Measurements from ENCODE around the gene CYBA.
A peak's percentile ranks its signal among the peaks of the same experiment; 100 is the strongest.
"Not testable (repeated sequence)": the region's sequence is repeated elsewhere in the genome, so short reads cannot be mapped to it uniquely, and the experiment has no call there.

CYBA gene

DNA sequence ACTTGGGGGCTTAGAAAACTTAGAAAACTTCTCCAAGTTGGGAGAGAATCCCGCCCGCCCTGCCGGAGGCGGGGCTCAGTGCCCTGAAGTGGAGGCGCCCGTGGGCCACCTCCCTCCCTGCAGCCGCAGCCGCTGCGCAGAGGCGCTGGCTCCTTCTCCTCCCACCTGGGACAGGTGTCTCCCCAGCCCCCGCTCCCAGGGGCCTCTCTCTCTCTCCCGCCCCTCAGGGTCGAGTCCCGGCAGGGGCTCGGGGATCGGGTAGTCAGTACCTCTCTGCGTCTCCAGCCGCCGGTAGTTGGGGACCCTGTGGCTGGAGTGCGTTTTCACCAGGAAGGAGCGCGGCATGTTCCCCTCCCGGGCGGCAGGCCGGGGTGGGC is 35.2 kb upstream of the CYBA start:
- DNase-seq = peak; percentile 50 to 70 (median 52)

DNA sequence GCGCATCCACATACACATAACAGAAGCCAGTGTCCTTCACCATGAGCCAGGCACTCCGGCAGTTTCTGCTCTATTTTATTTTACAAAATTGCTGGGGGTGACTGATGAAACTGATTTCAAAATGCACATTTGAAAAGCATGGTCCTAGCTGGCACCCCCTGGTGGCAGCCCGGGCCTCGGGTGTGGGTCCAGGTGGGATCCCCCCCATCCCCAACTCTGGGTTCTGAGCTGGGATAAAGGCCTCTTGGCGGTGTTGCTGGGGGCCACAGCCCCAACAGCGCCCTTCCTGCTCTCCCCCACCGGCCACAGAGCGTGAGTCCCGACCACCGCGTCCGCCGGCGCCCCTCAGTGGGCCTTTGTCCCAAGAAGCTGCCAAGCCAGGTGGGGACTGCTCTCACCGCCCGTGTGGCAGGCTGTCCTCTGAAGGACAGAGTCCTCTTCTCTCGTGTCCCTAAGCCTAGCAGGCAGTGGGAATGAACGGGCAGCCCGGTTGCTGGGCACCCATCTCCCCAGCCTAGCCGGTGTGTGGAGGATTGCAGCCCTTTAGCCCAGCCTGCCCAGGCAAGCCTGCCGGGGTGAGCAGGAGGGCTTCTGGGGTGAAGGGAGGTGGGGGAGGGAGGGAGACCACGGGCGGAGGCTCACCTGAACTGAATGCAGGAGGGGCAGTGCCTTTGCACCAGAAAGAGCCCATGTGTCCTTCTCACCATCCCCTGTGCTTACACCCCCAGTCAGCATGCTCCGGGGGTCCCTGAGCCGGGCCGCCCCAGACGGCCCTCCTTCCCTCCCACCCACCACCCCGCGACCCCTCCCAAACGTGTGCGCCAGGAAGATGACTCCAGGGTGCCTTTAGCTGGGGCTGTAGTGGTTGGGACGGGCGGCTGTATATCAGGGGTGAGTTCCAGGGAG is 34.6 kb upstream of the CYBA start:
- DNase-seq = peak; percentile 85 to 91 (median 90)

DNA sequence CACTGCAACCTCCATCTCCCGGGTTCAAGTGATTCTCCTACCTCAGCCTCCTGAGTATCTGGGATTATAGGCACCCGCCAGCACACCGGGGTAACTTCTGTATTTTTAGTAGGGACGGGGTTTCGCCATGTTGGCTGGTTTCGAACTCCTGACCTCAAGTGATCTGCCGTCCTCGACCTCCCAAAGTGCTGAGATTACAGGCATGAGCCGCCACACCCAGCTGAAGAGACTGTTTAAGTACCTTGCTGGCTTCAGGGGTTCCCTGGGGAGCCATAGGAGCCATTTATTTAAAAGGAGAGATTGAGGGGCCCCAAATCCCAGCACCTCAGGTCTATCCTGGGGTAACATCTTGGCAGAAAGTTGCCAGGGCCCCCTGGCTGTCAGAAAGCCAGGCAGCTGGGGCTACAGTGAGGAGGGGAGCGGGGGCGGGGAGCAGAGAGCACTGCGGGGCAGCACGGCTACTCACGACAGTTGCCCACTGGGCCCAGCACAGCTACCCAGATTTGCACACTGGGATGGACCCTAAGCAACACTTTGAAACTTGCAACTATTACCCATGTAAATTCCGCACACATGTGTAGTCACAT is 33.8 kb upstream of the CYBA start:
- no peak for DNase-seq

DNA sequence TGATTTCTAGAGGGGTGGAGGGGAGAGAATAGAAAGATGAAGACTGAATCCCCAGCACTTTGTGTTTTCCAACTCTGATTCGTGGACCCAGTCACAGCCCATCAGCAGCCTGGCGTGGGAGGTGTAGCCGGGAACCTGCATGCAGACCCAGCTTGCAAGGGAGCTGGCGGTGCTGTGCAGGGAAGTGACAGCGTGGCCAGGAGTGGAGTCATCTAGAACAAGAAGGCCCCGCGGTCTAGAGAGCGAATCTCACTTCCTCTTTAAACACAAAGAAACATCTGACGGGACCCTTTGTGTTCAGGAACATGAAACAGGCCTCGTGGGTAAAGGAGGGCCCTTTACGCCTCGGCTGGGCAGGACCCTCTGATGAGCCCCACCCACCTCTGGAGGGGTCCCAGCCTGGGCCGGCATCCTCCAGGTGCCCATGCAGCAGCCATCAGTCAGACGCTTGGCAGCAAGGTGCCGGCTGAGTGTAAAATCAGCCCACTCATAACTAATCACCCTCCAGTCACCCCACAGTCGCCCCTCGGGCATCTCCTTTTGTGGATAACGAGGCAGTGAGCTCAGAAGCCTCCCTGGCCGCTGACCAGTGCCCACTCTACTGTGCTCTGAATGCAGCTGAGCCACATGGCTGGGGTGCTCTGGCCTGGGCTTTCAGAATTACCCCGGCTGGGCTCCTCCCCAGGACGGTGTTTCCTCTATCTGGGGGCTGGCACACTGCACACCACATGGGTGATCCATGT is 31.0 kb upstream of the CYBA start:
- peak; percentile 93 to 95 (median 93) for DNase-seq

DNA sequence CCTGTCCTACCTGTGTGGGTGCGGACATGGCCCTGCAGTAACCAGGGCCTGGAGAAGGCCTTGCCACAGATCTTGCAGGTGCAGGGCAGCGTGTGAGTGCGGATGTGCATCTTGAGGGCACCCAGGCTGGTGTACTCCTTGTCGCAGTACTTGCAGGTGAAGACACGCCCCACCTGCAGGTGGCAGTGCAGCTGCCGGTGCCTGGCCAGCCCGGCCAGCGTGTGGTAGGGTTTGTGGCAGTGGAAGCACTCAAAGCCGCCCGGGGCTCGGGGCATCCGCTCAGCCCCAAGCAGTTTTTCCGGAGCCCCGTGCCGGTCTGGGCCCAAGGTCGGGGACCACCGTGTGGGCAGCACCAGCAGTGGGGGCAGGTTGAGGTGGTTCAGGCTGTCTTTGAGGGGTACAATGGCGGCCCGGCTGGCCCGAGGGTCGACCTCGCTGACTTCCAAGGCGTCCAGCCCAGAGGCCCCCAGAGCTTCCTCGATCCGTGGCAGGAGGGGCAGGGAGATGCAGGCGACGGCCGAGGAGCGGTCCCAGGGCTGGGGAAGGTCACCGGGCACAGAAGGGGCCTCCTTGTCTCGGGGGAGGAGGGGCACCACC is 30.3 kb upstream of the CYBA start:
- DNase-seq = no peak

DNA sequence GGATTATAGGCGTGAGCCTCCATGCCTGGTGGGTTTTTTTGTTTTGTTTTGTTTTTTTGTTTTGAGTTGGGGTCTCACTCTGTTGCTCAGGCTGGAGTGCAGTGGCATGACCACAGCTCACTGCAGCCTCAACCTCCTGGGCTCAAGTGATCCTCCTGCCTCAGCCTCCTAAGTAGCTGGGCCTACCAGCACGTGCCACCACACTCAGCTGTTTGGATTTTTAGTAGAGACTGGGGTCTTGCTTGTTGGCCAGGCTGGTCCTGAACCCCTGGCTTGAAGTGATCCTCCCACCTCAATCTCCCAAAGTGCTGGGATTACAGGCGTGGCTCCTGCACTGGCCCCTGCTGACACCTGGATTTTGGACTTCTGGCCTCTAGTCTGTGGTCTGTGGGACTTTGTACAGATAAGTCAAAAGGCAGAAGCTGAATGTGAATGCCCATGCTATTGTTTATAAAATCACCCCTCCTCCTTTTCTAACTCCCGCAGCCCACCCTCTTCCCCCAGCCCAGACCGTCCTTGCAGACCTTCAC is 29.8 kb upstream of the CYBA start:
- no peak for DNase-seq

DNA sequence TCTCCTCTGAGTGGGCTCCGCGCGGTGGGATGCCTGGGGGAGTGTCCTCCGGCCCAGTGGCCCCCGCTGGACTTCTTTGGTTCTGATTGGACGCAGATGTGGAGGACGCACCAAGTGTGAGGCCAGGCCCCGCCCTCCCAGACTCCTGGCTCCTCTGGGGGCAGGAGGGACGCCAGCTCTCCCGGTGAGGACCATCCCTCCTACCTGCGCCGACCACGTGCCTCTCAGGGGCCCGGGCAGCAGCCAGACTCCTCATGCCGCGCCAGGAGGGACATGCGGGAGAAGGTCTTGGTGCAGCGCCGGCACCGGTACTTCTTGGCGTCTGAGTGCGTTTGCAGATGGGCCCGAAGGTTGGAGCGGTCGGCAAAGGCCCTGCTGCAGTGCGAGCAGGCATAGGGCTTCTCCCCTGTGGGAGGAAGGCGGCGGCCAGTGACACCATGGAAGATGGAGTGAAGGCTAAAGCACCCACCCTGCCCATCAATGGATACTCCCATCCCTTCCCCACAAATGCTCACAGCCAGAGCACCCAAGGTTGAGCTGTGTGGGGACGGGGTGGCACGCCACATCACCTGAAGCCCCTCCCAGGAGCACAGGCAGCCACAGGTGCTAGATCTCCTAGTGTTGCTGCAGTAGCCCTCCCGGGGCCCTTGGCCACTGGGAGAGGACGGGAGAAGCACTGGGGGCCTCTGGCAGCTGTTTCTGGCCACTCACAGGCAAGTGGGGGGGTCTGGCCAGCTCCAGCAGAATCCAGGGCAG is 27.5 kb upstream of the CYBA start:
- no peak for DNase-seq

DNA sequence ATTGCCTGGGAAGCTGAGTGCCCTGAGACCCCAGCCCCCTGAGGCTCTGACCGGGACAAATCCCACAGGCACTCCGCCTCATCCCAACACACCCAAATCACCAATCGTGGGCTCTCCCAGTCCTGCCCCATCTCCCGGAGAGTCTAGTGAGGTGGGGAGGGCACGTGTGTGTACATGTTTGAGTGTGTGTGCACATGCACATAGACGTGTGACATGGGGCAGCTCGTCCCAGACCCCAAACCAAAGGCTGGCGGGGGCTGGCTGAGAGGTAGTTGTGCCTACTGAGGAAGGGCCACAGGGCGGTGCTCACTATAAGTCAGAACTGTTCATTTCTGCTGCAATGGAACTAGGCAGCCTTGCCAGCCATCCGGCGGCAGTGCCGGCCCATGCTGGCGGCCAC is 26.9 kb upstream of the CYBA start:
- no peak for DNase-seq

DNA sequence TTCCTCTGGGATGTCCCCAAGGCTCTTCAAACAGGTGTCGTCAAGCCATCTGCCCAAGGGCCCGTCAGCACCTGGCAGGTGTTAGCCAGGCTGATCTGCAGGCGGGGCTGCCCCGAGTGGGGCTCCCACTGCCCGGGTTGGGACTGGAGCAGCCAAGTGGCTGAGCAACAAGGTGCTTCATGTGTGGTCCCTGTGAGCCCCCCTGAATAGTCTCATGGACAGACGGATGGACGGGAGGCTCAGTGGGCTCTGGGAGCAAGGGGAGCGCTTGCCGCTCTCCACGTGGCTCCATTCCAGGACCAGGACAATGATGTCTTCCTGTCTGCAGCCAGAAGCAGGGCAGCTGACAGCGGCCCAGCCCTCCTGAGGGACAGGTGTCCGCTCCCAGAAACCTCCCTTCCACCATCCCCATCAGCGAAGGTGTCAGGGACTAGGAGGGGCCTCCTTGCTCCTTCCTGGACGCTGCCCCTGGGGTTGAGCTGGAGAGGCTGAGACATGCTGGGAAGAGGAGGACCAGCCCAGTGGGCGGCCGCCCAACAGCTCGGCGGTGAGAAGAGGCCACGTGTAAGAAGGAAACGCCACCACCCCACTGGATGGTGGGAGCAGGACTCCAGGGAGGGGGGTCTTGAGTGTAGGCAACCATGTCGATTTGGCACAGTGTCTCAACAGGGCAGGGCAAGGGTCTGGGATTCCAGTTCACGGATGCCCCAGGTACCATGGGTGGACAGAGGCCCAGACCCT is 25.8 kb upstream of the CYBA start:
- DNase-seq = no peak

DNA sequence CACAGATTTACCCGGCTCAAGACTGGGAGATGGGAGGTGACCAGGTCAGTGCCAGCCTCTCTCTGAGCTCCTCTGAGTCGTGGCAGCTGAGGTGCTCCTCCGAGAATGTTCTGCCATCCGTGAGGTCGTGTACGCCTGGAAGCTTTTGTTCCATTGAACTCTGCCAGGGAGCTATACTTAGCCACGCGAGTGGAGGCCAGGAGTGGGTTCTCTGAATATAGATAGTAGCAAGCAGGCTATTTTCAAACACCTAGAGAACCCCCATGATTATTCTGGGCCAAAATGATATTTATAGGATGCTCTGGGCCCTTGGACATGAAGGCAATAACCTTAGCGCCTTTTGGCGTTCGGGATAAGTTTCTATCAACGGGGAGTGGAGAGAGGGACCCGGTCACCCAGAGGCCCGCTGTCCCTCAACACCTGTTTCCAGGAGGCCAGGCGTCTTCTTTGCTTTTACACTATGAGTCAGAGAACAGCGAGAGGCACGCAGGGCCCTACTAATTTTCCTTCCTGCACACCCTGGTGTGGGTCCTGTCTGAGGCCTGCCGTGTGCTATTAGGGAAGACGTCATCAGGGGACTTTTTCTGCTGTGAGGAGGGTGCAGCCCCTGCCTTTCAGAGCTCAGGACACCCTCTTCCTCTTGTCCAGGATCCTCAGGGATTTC is 23.0 kb upstream of the CYBA start:
- no peak for DNase-seq

DNA sequence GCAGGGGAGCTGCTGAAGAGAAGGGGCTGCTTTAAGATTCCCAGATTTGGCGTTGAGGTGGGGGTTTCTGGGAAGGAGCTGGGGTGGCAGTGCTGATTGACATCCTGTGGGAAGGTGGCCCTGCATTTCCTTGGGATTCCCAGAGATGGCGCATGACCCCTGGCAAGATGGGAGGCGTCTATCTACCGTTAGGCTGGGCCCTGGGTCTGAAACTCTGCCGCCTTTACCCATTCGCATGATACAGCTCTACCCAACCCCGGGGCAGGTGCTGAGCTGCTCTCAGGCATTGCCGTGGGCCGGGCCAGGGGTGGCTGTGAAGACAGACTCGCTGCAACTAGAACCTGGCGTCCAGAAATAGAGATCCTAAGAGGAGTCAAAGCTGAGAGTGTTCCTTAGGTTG is 21.9 kb upstream of the CYBA start:
- DNase-seq = peak in 1 of 3 donors; percentile 47

DNA sequence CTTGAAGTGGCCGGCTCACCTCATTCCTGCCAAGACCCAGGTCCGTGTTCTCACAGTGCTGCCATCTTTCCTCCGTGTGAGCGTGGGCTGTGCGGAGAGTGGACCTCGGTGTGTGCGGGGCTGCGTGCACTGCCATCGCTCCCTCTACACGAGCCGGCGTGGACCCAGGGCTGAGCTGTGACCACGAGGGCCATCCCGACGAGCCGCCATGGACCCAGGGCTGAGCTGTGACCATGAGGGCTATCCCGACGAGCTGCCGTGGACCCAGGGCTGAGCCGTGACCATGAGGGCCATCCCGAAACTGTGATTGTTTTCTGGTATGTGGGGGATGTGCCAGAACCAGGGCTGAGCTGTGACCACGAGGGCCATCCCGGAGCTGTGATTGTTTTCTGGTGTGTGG is 21.0 kb upstream of the CYBA start:
- DNase-seq = no peak

DNA sequence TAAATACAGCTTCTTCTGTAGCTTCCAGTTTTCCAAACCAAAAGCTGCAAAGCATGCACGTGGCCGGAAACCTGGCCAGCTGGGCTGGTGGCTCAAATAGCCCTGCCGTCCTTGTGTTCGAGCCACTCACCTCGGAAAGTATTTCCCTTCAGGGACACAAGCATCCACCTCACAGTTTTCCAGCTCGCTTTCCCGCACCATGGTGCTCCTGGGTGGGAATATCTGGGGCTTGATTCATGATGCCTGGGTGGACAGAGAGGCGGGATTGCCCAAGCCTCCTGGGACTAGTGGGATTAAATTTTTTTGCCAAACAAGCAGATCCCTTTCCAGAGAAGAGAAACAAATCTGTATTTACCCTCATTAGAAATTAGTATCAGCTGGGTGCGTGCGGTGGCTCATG is 19.1 kb upstream of the CYBA start:
- no peak for DNase-seq

DNA sequence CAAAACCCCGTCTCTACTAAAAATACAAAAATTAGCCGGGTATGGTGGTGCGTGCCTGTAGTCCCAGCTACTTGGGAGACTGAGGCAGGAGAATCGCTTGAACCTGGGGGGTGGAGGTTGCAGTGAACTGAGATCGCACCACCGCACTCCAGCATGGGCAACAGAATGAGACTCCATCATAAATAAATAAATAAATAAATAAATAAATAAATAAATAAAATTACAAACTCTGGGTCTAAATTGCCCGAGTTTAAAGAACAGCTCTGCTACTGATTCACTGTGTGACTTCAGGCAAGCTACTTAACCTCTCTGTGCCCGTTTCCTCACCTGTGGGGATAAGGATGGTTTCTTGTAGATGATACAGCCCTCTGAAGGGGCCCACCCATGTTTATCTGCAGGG is 18.6 kb upstream of the CYBA start:
- not testable (repeated sequence) for DNase-seq

DNA sequence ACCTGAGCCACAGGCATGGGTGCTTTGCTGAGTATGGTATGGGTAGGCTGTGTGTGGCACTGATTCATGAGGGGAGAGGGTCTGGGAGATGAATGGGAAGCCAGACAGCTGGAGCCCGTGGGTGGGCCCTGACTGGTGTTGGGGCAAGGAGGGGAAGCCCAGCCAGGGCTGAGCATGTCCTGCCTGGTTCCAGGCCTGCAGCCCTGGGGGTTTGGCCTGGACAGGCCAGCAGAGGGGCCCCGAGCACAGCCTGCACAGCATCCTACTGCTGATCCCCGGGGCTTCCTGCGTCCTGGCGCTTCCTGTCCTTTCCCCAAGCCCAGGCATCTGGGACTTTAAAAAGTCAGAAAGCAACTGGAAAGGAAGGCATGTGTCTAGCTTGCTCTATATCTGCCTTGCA is 16.6 kb upstream of the CYBA start:
- DNase-seq = peak; percentile 40 to 65 (median 51)

DNA sequence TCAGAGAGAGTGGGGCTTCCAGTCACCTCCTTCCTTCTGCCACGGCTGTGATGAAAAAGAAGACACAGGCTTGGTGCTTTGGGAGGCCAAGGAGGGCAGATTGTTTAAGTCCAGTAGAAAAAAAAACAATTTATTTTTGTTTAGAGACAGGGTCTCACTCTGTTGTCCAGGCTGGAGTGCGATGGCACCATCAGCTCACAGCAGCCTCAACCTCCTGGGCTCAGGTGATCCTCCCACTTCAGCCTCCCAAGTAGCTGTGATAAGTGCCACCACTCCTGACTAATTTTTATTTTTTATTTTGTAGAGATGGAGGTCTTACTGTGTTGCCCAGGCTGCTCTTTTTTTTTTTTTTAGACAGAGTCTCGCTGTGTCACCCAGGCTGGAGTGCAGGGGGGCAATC is 14.7 kb upstream of the CYBA start:
- DNase-seq = no peak

DNA sequence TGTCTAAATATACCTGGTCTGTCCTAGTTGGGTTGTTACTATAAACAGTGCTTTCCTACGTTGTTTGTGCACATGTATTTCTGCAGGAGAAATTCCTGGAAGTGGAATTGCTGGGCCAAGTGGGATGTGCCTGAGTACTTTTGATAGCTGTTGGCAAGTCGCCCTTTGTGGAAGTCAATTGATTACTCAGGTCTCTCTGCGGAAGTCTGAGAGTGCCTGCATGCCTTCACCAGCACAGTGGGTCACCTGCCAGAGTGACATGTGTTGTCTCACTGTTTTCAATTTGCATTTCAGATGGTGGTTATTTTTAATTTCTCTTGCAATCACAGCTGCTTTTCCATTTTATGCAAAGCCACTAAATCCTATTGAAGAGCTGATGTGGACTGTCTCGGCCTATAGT is 14.3 kb upstream of the CYBA start:
- no peak for DNase-seq

DNA sequence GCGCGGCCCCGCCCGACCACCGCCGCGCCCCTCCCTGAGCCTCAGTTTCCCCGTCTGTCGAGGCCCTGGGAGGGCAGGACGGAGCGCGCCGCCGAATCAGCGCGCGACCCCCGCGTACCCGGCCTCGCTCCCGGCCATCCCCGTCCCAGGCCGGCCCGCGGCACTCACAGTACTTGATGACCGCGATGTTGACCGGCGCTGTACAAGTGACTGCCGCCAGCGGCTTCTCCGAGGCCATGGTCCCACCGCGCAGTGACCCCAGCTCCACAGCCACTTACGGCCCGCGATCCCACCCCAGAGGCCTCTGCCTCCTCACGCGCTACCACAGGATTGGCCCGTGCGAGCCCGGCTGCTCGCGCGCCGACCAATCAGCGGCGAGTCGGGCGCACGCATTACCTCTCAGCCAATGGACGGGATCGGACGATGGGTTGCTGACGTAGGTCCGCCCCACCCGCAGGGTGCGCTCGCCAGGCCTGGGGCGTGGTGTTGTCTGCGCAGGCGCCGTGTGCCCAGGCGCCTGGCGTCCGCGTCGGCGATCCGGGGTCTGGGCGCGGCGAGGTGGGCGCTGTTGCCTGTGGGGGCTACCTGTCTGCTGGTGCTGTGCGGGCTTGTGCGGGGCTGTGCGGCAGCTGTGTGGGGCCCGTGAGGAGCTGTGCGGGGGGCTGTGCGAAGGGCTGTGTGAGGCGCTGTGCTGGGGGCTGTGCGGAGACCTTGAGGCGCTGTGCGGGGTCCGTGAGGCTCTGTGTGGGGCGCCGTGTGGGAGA is 12.2 kb upstream of the CYBA start, which contains the start of gene MVD:
TSS of gene MVD (minus strand) at position 249 of the 764 bp plus-strand sequence. CDS start at position 238, 11 bp downstream.
- peak; percentile 99 for DNase-seq

DNA sequence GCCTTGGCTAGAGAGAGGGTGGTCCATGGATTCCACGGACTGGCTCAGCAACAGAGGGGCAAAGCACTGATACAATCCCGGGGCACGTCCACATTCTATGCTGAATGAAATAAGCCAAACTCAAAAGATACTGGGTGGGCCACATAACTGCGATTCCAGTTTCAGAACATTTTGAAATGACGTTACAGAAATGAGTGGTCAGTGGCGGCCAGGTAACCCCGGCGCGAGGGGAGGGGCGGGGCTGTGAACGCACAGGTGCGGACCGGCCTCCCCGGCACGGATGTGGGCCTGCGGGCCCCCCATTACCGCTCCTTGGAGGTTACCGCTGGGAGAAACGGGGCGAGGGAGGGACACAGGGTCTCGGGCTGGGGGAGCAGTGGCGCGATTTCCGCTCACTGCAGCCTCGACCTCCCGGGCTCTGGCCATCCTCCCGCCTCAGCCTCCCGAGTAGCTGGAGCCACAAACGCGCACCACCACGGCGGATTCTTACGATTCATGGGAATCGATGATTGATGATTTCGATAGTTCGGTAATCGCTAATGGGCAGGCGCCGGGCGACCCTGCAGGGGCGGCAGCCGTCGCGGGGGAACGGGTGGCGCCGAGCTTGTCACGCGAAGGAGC is 11.5 kb upstream of the CYBA start:
- DNase-seq = no peak

DNA sequence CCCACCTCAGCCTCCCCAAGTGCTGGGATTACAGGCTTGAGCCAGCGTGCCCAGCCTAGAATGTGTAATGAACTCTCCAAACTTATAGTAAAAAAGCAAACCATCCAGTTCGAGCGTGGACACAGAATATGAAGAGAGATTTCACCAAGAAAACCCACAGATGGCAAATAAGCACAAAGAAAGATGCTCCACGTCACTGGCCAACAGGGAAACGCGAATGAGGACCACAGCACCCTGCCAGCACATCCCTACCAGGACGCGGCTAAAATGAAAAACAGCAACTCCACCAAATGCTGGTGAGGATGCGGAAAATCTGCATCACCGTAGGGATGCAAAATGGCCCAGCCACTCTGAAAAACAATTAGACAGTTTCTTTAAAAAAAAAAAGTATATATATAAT is 10.6 kb upstream of the CYBA start:
- no peak for DNase-seq

All from suppressor macrophage treated with lipopolysaccharide for 1 hour (primary cell).